HepG2 (cell line): Measurements from ENCODE around the gene CR1L. TPM values are rescaled to one million over a fixed set of nuclear protein-coding genes. Genes with fewer than 3 reads are reported as not detected.

Experiments used
- ATAC-seq: fragments of 200-7000 bp; cut with Tn5 transposase; 3 replicates; pipeline ENCODE4 v1.9.1; 2020; ENCODE audit warnings: mild to moderate bottlenecking, moderate library complexity
- BruUV-seq: library from RNA; stranded (reverse); fragments of 400-500 nt; replicated peaks from 2 replicates; lab custom pipeline; 2021; lab: Mats Ljungman, UMichigan
- CTCF ChIA-PET: fragments of 300-600 bp; formaldehyde crosslinking; extraction: SDS; loops from one replicate; lab custom pipeline; 2021; ENCODE audit warnings: low total read pairs, inconsistent platforms, low intra/inter-chr PET ratio; lab: Yijun Ruan, JAX
- POLR2A ChIA-PET: fragments of 350-600 bp; sonication (Branson Sonifier 250); formaldehyde crosslinking; loops from one replicate; lab custom pipeline; 2020; ENCODE audit warnings: antibody characterized with exemption, inconsistent platforms; lab: Yijun Ruan, JAX
- DNase-seq: peaks from one replicate; pipeline ENCODE4 v3.0.0-alpha.2; 2015; ENCODE audit warnings: low spot score
- FAIRE-seq: peaks from 3 replicates; lab custom pipeline; 2011; peaks lifted over from hg19 to GRCh38; lab: Jason Lieb, UNC
- H2AFZ ChIP-seq: one replicate; pipeline ENCODE4 v1.6.1; 2011; ENCODE audit warnings: low read length, inconsistent platforms
- H3K27ac ChIP-seq: fragments of 300-600 bp; 3 replicates; pipeline ENCODE4 v1.8.0; 2011; ENCODE audit warnings: mixed run types, mild to moderate bottlenecking, mixed read lengths, low read length, inconsistent platforms; ENCODE audit not compliant: insufficient read depth; ENCODE audit errors: extremely low read length
- H3K27me3 ChIP-seq, 2 experiments: fragments of 200-600 bp in 1 of 2; 2 replicates in 1 of 2; 3 replicates in 1 of 2; pipeline versions ENCODE4 v1.6.0 to v1.8.0; 2011; ENCODE audit warnings: low read length in 2 of 2, mild to moderate bottlenecking in 2 of 2, moderate library complexity in 2 of 2, inconsistent platforms in 1 of 2; ENCODE audit not compliant: insufficient read depth in 2 of 2, control insufficient read depth in 1 of 2
- H3K36me3 ChIP-seq, 2 experiments: fragments of 200-600 bp in 1 of 2; replicated peaks in 1 of 2; 2 replicates in 1 of 2; 3 replicates in 1 of 2; pipeline versions ENCODE4 v1.5.1 to v1.8.0; 2011; ENCODE audit warnings: low read length in 2 of 2, inconsistent platforms in 1 of 2; ENCODE audit not compliant: insufficient read depth in 2 of 2, control insufficient read depth in 1 of 2
- H3K4me1 ChIP-seq: 2 replicates; pipeline ENCODE4 v1.5.1; 2012; ENCODE audit warnings: low read length, inconsistent platforms; ENCODE audit not compliant: insufficient read depth
- H3K4me2 ChIP-seq: 2 replicates; pipeline ENCODE4 v1.6.0; 2011; ENCODE audit warnings: low read depth, low read length, inconsistent platforms
- H3K4me3 ChIP-seq, 3 experiments: fragments of 200-600 bp in 1 of 3; sonication (generic), shearing (Covaris generic) in 1 of 3; replicated peaks in 1 of 3; 2 replicates each; pipeline ENCODE4 v1.5.1; 2011 to 2016; ENCODE audit warnings: low read length in 3 of 3, inconsistent platforms in 2 of 3, low read depth in 2 of 3, mild to moderate bottlenecking in 2 of 3, control low read depth in 1 of 3, mixed read lengths in 1 of 3; ENCODE audit not compliant: insufficient read depth in 1 of 3
- H3K79me2 ChIP-seq: one replicate; pipeline ENCODE4 v1.6.1; 2011; ENCODE audit warnings: low read length, inconsistent platforms; ENCODE audit not compliant: insufficient read depth
- H3K9ac ChIP-seq: 2 replicates; pipeline ENCODE4 v1.6.0; 2011; ENCODE audit warnings: mild to moderate bottlenecking, low read depth, low read length, inconsistent platforms; ENCODE audit not compliant: insufficient read depth
- H3K9me3 ChIP-seq: 2 replicates; pipeline ENCODE4 v1.5.1; 2012; ENCODE audit warnings: mild to moderate bottlenecking, low read length
- H4K20me1 ChIP-seq: 2 replicates; pipeline ENCODE4 v1.6.0; 2011; ENCODE audit warnings: inconsistent platforms, mild to moderate bottlenecking, low read length, moderate library complexity; ENCODE audit not compliant: insufficient read depth
- ZBTB20 ChIP-seq: sonication (generic); formaldehyde crosslinking; IDR thresholded peaks from 2 replicates; pipeline ENCODE4 v1.8.1; 2023; ENCODE audit warnings: missing genetic modification reagents, low read depth, mild to moderate bottlenecking, borderline replicate concordance
- ZNF20 ChIP-seq: sonication (generic); formaldehyde crosslinking; IDR thresholded peaks from 2 replicates; pipeline ENCODE4 v1.4.0; 2020; ENCODE audit warnings: mild to moderate bottlenecking, moderate library complexity, missing genetic modification reagents
- ZNF768 ChIP-seq: sonication (generic); formaldehyde crosslinking; IDR thresholded peaks from 2 replicates; pipeline ENCODE4 v1.4.0; 2020; ENCODE audit warnings: missing genetic modification reagents
- WGBS: methylation state at CpG from one replicate; pipeline ENCODE4 v1.1.6; 2017; ENCODE audit warnings: low lambda C conversion rate; 5-methylcytosine and 5-hydroxymethylcytosine counted together
- in situ Hi-C: cut with HindIII; loops from 2 replicates; pipeline ENCODE4 v1.10.0; 2017; ENCODE audit warnings: low pct_unique_long_range_greater_than_20kb; ENCODE audit not compliant: extremely low pct_ligation_motif_present
- intact Hi-C: fragments of 100-400 bp; cut with micrococcal nuclease; formaldehyde crosslinking; loops from one replicate; pipeline ENCODE4 v1.10.0; 2022; ENCODE audit not compliant: unreplicated experiment
- polyA plus RNA-seq, 8 experiments: library from polyadenylated mRNA; depleted of rRNA in 3 of 8; stranded (reverse) in 7 of 8; unstranded in 1 of 8; fragments of >200 nt; fragmentation: Illumina TruSeq in 4 of 8; extraction: Trizol in 4 of 8; gene quantifications; 2 replicates each; pipeline versions ENCODE4 v1.2.1 to v1.2.3, GENCODE V29; 2011 to 2016; ENCODE audit warnings: low read depth in 4 of 8, missing spikeins in 1 of 8, mixed read lengths in 1 of 8; ENCODE audit not compliant: insufficient read depth in 1 of 8
- total RNA-seq, 5 experiments: library from RNA; depleted of rRNA; stranded (reverse); fragments of >200 nt; fragmentation: Illumina TruSeq; extraction: Trizol; gene quantifications; 2 replicates each; pipeline ENCODE4 v1.2.3, GENCODE V29; 2016; ENCODE audit warnings: low read depth in 1 of 5
- TF ChIP-seq, protein P1 (sequence below): sonication (generic); formaldehyde crosslinking; IDR thresholded peaks from 2 replicates; pipeline ENCODE4 v1.4.0; 2020; ENCODE audit warnings: missing genetic modification reagents
- TF ChIP-seq, protein P2 (sequence below): sonication (generic); formaldehyde crosslinking; IDR thresholded peaks from 2 replicates; pipeline ENCODE4 v1.4.0; 2020; ENCODE audit warnings: missing genetic modification reagents
- TF ChIP-seq, protein P3 (sequence below): sonication (generic); formaldehyde crosslinking; IDR thresholded peaks from 2 replicates; pipeline ENCODE4 v1.4.0; 2020; ENCODE audit warnings: missing genetic modification reagents
- TF ChIP-seq, protein P4 (sequence below): fragments of 450-650 bp; IDR thresholded peaks from 2 replicates; pipeline ENCODE4 v1.6.1; 2017
- TF ChIP-seq, protein P5 (sequence below), 2 experiments: IDR thresholded peaks; 2 replicates each; pipeline ENCODE4 v1.6.1; 2011 to 2012; ENCODE audit warnings: low read length in 2 of 2, borderline replicate concordance in 1 of 2, low read depth in 1 of 2, mild to moderate bottlenecking in 1 of 2, moderate library complexity in 1 of 2
- TF ChIP-seq, protein P6 (sequence below): sonication (generic); formaldehyde crosslinking; IDR thresholded peaks from 2 replicates; pipeline ENCODE4 v1.8.0; 2022; ENCODE audit warnings: mild to moderate bottlenecking, missing genetic modification reagents, moderate library complexity

CR1L gene
- total and polyA plus RNA-seq, 2 of the 13 experiments (the other 11 are each of a cell fraction or from before 2014, with no cell fraction given) = not detected

DNA sequence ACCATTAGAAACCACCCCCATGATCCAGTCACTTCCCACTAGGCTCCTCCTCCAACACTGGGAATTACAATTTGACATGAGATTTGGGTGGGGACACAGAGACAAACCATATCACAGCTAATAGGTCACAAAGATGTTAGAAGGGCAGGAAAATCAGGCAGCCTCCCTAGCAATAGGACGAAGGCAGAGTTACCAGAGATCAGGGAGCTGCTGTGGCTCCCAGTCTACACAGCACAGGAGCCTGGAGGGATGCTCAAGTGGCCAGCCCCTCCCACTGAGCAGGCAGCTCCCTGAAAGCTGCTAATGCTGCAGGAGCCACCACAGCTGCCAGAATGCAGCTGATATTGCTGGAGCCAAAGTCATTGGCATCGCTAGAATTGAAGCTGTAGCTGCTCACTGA lies 51.0 kb downstream of the CR1L start:
- H3K4me3 ChIP-seq = no peak overlapping the region
- H3K4me1 ChIP-seq = no peaks in the 10 kb centered on the region
- ATAC-seq (no peak), DNase-seq (no peak), FAIRE-seq (no peak)
- no peaks in the 10 kb centered on the region for H3K79me2 ChIP-seq
- H4K20me1 ChIP-seq = no peaks in the 10 kb centered on the region
- no peak overlapping the region for H3K27ac ChIP-seq
- CTCF ChIA-PET = interaction anchor here (1.0 kb wide), 1 partner anchor 116 kb away, joined by 3 read pairs; no protein-coding TSS in a partner anchor
- no TSS peak for BruUV-seq
- no peaks in the 10 kb centered on the region for H3K36me3 ChIP-seq
- 0% methylated on average over 1 of the region's 2 CpGs for WGBS
- no peak overlapping the region for H3K9ac ChIP-seq
- H3K4me2 ChIP-seq = no peak overlapping the region
- intact Hi-C loops = no loop called here
- H3K9me3 ChIP-seq = no peaks in the 10 kb centered on the region
- no peak overlapping the region for H2AFZ ChIP-seq
- in situ Hi-C loops = no loop called here
- POLR2A ChIA-PET = no interaction called here
- no peaks in the 10 kb centered on the region for H3K27me3 ChIP-seq
- TF ChIP-seq, protein P1, sequence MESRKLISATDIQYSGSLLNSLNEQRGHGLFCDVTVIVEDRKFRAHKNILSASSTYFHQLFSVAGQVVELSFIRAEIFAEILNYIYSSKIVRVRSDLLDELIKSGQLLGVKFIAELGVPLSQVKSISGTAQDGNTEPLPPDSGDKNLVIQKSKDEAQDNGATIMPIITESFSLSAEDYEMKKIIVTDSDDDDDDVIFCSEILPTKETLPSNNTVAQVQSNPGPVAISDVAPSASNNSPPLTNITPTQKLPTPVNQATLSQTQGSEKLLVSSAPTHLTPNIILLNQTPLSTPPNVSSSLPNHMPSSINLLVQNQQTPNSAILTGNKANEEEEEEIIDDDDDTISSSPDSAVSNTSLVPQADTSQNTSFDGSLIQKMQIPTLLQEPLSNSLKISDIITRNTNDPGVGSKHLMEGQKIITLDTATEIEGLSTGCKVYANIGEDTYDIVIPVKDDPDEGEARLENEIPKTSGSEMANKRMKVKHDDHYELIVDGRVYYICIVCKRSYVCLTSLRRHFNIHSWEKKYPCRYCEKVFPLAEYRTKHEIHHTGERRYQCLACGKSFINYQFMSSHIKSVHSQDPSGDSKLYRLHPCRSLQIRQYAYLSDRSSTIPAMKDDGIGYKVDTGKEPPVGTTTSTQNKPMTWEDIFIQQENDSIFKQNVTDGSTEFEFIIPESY (CRISPR knock-in tag) = no peak
- TF ChIP-seq, protein P2, sequence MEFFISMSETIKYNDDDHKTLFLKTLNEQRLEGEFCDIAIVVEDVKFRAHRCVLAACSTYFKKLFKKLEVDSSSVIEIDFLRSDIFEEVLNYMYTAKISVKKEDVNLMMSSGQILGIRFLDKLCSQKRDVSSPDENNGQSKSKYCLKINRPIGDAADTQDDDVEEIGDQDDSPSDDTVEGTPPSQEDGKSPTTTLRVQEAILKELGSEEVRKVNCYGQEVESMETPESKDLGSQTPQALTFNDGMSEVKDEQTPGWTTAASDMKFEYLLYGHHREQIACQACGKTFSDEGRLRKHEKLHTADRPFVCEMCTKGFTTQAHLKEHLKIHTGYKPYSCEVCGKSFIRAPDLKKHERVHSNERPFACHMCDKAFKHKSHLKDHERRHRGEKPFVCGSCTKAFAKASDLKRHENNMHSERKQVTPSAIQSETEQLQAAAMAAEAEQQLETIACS (CRISPR knock-in tag) = no peak
- TF ChIP-seq, protein P3, sequence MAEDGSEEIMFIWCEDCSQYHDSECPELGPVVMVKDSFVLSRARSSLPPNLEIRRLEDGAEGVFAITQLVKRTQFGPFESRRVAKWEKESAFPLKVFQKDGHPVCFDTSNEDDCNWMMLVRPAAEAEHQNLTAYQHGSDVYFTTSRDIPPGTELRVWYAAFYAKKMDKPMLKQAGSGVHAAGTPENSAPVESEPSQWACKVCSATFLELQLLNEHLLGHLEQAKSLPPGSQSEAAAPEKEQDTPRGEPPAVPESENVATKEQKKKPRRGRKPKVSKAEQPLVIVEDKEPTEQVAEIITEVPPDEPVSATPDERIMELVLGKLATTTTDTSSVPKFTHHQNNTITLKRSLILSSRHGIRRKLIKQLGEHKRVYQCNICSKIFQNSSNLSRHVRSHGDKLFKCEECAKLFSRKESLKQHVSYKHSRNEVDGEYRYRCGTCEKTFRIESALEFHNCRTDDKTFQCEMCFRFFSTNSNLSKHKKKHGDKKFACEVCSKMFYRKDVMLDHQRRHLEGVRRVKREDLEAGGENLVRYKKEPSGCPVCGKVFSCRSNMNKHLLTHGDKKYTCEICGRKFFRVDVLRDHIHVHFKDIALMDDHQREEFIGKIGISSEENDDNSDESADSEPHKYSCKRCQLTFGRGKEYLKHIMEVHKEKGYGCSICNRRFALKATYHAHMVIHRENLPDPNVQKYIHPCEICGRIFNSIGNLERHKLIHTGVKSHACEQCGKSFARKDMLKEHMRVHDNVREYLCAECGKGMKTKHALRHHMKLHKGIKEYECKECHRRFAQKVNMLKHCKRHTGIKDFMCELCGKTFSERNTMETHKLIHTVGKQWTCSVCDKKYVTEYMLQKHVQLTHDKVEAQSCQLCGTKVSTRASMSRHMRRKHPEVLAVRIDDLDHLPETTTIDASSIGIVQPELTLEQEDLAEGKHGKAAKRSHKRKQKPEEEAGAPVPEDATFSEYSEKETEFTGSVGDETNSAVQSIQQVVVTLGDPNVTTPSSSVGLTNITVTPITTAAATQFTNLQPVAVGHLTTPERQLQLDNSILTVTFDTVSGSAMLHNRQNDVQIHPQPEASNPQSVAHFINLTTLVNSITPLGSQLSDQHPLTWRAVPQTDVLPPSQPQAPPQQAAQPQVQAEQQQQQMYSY = no peak
- TF ChIP-seq, protein P4, sequence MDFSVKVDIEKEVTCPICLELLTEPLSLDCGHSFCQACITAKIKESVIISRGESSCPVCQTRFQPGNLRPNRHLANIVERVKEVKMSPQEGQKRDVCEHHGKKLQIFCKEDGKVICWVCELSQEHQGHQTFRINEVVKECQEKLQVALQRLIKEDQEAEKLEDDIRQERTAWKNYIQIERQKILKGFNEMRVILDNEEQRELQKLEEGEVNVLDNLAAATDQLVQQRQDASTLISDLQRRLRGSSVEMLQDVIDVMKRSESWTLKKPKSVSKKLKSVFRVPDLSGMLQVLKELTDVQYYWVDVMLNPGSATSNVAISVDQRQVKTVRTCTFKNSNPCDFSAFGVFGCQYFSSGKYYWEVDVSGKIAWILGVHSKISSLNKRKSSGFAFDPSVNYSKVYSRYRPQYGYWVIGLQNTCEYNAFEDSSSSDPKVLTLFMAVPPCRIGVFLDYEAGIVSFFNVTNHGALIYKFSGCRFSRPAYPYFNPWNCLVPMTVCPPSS = no peak
- TF ChIP-seq, protein P5, sequence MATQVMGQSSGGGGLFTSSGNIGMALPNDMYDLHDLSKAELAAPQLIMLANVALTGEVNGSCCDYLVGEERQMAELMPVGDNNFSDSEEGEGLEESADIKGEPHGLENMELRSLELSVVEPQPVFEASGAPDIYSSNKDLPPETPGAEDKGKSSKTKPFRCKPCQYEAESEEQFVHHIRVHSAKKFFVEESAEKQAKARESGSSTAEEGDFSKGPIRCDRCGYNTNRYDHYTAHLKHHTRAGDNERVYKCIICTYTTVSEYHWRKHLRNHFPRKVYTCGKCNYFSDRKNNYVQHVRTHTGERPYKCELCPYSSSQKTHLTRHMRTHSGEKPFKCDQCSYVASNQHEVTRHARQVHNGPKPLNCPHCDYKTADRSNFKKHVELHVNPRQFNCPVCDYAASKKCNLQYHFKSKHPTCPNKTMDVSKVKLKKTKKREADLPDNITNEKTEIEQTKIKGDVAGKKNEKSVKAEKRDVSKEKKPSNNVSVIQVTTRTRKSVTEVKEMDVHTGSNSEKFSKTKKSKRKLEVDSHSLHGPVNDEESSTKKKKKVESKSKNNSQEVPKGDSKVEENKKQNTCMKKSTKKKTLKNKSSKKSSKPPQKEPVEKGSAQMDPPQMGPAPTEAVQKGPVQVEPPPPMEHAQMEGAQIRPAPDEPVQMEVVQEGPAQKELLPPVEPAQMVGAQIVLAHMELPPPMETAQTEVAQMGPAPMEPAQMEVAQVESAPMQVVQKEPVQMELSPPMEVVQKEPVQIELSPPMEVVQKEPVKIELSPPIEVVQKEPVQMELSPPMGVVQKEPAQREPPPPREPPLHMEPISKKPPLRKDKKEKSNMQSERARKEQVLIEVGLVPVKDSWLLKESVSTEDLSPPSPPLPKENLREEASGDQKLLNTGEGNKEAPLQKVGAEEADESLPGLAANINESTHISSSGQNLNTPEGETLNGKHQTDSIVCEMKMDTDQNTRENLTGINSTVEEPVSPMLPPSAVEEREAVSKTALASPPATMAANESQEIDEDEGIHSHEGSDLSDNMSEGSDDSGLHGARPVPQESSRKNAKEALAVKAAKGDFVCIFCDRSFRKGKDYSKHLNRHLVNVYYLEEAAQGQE (IDR thresholded peaks at IDR 0.05; ENCODE audit: borderline replicate concordance in 1 of 2, low read depth in 1 of 2, low read length in 2 of 2) = no peak
- TF ChIP-seq ZNF20 (CRISPR knock-in tag) = no peak
- TF ChIP-seq ZNF768 (CRISPR knock-in tag) = no peak
- TF ChIP-seq, protein P6, sequence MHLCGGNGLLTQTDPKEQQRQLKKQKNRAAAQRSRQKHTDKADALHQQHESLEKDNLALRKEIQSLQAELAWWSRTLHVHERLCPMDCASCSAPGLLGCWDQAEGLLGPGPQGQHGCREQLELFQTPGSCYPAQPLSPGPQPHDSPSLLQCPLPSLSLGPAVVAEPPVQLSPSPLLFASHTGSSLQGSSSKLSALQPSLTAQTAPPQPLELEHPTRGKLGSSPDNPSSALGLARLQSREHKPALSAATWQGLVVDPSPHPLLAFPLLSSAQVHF = no peak
- TF ChIP-seq ZBTB20 (CRISPR knock-in tag) = no peak
